IMR-90 (cell line): Measurements from ENCODE around the gene LTB4R. TPM values are rescaled to one million over a fixed set of nuclear protein-coding genes. Genes with fewer than 3 reads are reported as not detected.

ENCODE experiments used
- ATAC-seq: fragments of 200-7000 bp; cut with Tn5 transposase; 2 replicates; pipeline ENCODE4 v1.9.1; 2020; ENCODE audit warnings: low read depth, mild to moderate bottlenecking, moderate library complexity
- BruUV-seq: library from RNA; stranded (reverse); fragments of 400-500 nt; replicated peaks from 2 replicates; lab custom pipeline; 2021; lab: Mats Ljungman, UMichigan
- CTCF ChIA-PET: fragments of 300-600 bp; formaldehyde crosslinking; extraction: SDS; loops from one replicate; lab custom pipeline; 2021; ENCODE audit warnings: antibody characterized with exemption; lab: Yijun Ruan, JAX
- POLR2A ChIA-PET: fragments of 300-600 bp; sonication (Branson Sonifier 250); formaldehyde crosslinking; loops from one replicate; lab custom pipeline; 2022; ENCODE audit warnings: antibody characterized with exemption; ENCODE audit not compliant: unreplicated experiment; lab: Charles Lee
- DNase-seq: peaks from one replicate; pipeline ENCODE4 v3.0.0; 2013
- H2AFZ ChIP-seq: replicated peaks from 2 replicates; pipeline ENCODE3; 2013; ENCODE audit warnings: low read length, mild to moderate bottlenecking; ENCODE audit not compliant: poor library complexity
- H2AK5ac ChIP-seq: 2 replicates; pipeline ENCODE4 v1.6.1; 2013; ENCODE audit warnings: low read depth, low read length, inconsistent platforms
- H2AK9ac ChIP-seq: replicated peaks from 2 replicates; pipeline ENCODE3; 2013; ENCODE audit warnings: mild to moderate bottlenecking, low read depth, low read length, moderate library complexity; ENCODE audit not compliant: poor library complexity
- H2BK120ac ChIP-seq: 2 replicates; pipeline ENCODE4 v1.6.1; 2013; ENCODE audit warnings: low read depth, low read length, inconsistent platforms
- H2BK15ac ChIP-seq: 3 replicates; pipeline ENCODE4 v1.6.1; 2013; ENCODE audit warnings: low read depth, low read length, inconsistent platforms
- H2BK20ac ChIP-seq: 2 replicates; pipeline ENCODE4 v1.6.1; 2013; ENCODE audit warnings: low read depth, mild to moderate bottlenecking, inconsistent platforms, low read length, moderate library complexity
- H2BK5ac ChIP-seq: 2 replicates; pipeline ENCODE4 v1.6.1; 2013; ENCODE audit warnings: mild to moderate bottlenecking, low read depth, low read length, inconsistent platforms; ENCODE audit not compliant: poor library complexity, severe bottlenecking
- H3K14ac ChIP-seq: replicated peaks from 2 replicates; pipeline ENCODE4 v1.6.1; 2013; ENCODE audit warnings: low read depth, low read length, inconsistent platforms
- H3K18ac ChIP-seq: 2 replicates; pipeline ENCODE4 v1.6.1; 2013; ENCODE audit warnings: low read depth, low read length, control low read depth
- H3K23ac ChIP-seq: 2 replicates; pipeline ENCODE4 v1.6.1; 2013; ENCODE audit warnings: low read depth, low read length, inconsistent platforms
- H3K27ac ChIP-seq: 2 replicates; pipeline ENCODE4 v1.5.1; 2013; ENCODE audit warnings: mild to moderate bottlenecking, control low read depth, low read length; ENCODE audit not compliant: insufficient read depth
- H3K27me3 ChIP-seq: 2 replicates; pipeline ENCODE4 v1.6.1; 2013; ENCODE audit warnings: low read length; ENCODE audit not compliant: control insufficient read depth, insufficient read depth
- H3K36me3 ChIP-seq: 2 replicates; pipeline ENCODE4 v1.6.1; 2013; ENCODE audit warnings: low read length, mixed read lengths; ENCODE audit not compliant: control insufficient read depth, insufficient read depth
- H3K4ac ChIP-seq: 2 replicates; pipeline ENCODE4 v1.6.1; 2013; ENCODE audit warnings: low read depth, low read length, inconsistent platforms
- H3K4me1 ChIP-seq: 2 replicates; pipeline ENCODE4 v1.6.1; 2013; ENCODE audit warnings: low read length, mixed read lengths; ENCODE audit not compliant: control insufficient read depth, insufficient read depth
- H3K4me2 ChIP-seq: 2 replicates; pipeline ENCODE4 v1.6.1; 2013; ENCODE audit warnings: low read depth, mild to moderate bottlenecking, control low read depth, low read length, moderate library complexity
- H3K4me3 ChIP-seq: 2 replicates; pipeline ENCODE4 v1.5.1; 2013; ENCODE audit warnings: low read depth, mild to moderate bottlenecking, control low read depth, low read length, moderate library complexity; ENCODE audit not compliant: insufficient read depth
- H3K56ac ChIP-seq: 2 replicates; pipeline ENCODE4 v1.6.1; 2013; ENCODE audit warnings: low read length, inconsistent platforms; ENCODE audit not compliant: insufficient read depth; ENCODE audit errors: extremely low read depth
- H3K79me1 ChIP-seq, 2 experiments: 2 replicates each; pipeline ENCODE4 v1.6.1; 2013; ENCODE audit warnings: low read length in 2 of 2, inconsistent platforms in 1 of 2, low read depth in 1 of 2
- H3K9ac ChIP-seq: 2 replicates; pipeline ENCODE4 v1.6.1; 2013; ENCODE audit warnings: low read depth, low read length, control low read depth
- H3K9me1 ChIP-seq: 2 replicates; pipeline ENCODE4 v1.6.1; 2013; ENCODE audit warnings: low read length, inconsistent platforms; ENCODE audit not compliant: insufficient read depth
- H3K9me3 ChIP-seq: 2 replicates; pipeline ENCODE4 v1.6.1; 2013; ENCODE audit warnings: low read length; ENCODE audit not compliant: control insufficient read depth, insufficient read depth
- H4K20me1 ChIP-seq: 2 replicates; pipeline ENCODE4 v1.6.1; 2013; ENCODE audit warnings: low read length, inconsistent platforms; ENCODE audit not compliant: insufficient read depth
- H4K5ac ChIP-seq: 2 replicates; pipeline ENCODE4 v1.6.1; 2013; ENCODE audit warnings: mild to moderate bottlenecking, low read depth, low read length, control low read depth
- H4K8ac ChIP-seq, 2 experiments: 2 replicates each; pipeline ENCODE4 v1.6.1; 2013; ENCODE audit warnings: low read depth in 2 of 2, low read length in 2 of 2, control low read depth in 1 of 2, inconsistent platforms in 1 of 2
- H4K91ac ChIP-seq: 2 replicates; pipeline ENCODE4 v1.6.1; 2013; ENCODE audit warnings: low read depth, low read length, inconsistent platforms; ENCODE audit not compliant: insufficient read depth
- BHLHE40 ChIP-seq: fragments of 150-350 bp; IDR thresholded peaks from 2 replicates; pipeline ENCODE4 v1.6.1; 2016; ENCODE audit warnings: mild to moderate bottlenecking, low read depth, low read length
- CEBPB ChIP-seq: IDR thresholded peaks from 2 replicates; pipeline ENCODE4 v1.6.1; 2012; ENCODE audit warnings: low read depth, low read length, improper control_type of control experiment
- CHD1 ChIP-seq: IDR thresholded peaks from 2 replicates; pipeline ENCODE4 v1.6.1; 2012; ENCODE audit warnings: low read depth, low read length, improper control_type of control experiment
- ELK1 ChIP-seq: fragments of 150-350 bp; IDR thresholded peaks from 2 replicates; pipeline ENCODE4 v1.6.1; 2016; ENCODE audit warnings: low read depth, mild to moderate bottlenecking, low read length, moderate library complexity, borderline replicate concordance
- FOS ChIP-seq: fragments of 150-350 bp; IDR thresholded peaks from 2 replicates; pipeline ENCODE4 v1.6.1; 2016; ENCODE audit warnings: low read depth, low read length
- MAFK ChIP-seq: IDR thresholded peaks from 2 replicates; pipeline ENCODE4 v1.6.1; 2012; ENCODE audit warnings: low read depth, low read length, improper control_type of control experiment
- MAZ ChIP-seq: IDR thresholded peaks from 2 replicates; pipeline ENCODE4 v1.6.1; 2012; ENCODE audit warnings: low read depth, mild to moderate bottlenecking, low read length, improper control_type of control experiment, moderate library complexity, borderline replicate concordance
- MXI1 ChIP-seq: IDR thresholded peaks from 2 replicates; pipeline ENCODE4 v1.6.1; 2012; ENCODE audit warnings: low read depth, mild to moderate bottlenecking, low read length, moderate library complexity, borderline replicate concordance
- NFE2L2 ChIP-seq: fragments of 150-350 bp; IDR thresholded peaks from 2 replicates; pipeline ENCODE4 v1.6.1; 2016; ENCODE audit warnings: low read depth, mild to moderate bottlenecking, low read length
- POLR2A ChIP-seq: IDR thresholded peaks from 2 replicates; pipeline ENCODE4 v1.6.1; 2012; ENCODE audit warnings: mild to moderate bottlenecking, low read depth, low read length
- RAD21 ChIP-seq: IDR thresholded peaks from 2 replicates; pipeline ENCODE4 v1.6.1; 2012; ENCODE audit warnings: low read length, improper control_type of control experiment
- RCOR1 ChIP-seq: IDR thresholded peaks from 2 replicates; pipeline ENCODE4 v1.6.1; 2012; ENCODE audit warnings: mild to moderate bottlenecking, low read length, improper control_type of control experiment; ENCODE audit not compliant: insufficient replicate concordance
- RFX5 ChIP-seq: IDR thresholded peaks from 2 replicates; pipeline ENCODE4 v1.8.0; 2012; ENCODE audit warnings: low read depth, mild to moderate bottlenecking, low read length, moderate library complexity
- SMC3 ChIP-seq: fragments of 150-350 bp; IDR thresholded peaks from 2 replicates; pipeline ENCODE4 v1.6.1; 2016; ENCODE audit warnings: low read depth, mild to moderate bottlenecking, antibody characterized with exemption, low read length, moderate library complexity
- USF2 ChIP-seq: fragments of 150-350 bp; IDR thresholded peaks from 2 replicates; pipeline ENCODE4 v1.6.1; 2017; ENCODE audit warnings: mild to moderate bottlenecking, antibody characterized with exemption, low read length, low read depth
- WGBS, 2 experiments: methylation state at CpG; one replicate each; pipeline versions ENCODE4 v1.1.5 to v1.1.7; 2013; ENCODE audit warnings: missing lambda C conversion rate in 2 of 2; ENCODE audit not compliant: insufficient read length in 1 of 2; ENCODE audit errors: extremely low coverage in 2 of 2; 5-methylcytosine and 5-hydroxymethylcytosine counted together
- dilution Hi-C: fragments of 300-500 bp; cut with HindIII; formaldehyde crosslinking; loops from one replicate; pipeline ENCODE4 v1.14.3; 2018; ENCODE audit warnings: low sequenced_read_pairs; ENCODE audit not compliant: unreplicated experiment
- in situ Hi-C: fragments of 300-500 bp; cut with MboI; formaldehyde crosslinking; loops from 3 replicates; pipeline ENCODE4 v1.14.3; 2019; ENCODE audit warnings: low sequenced_read_pairs, inconsistent platforms, mixed read lengths
- intact Hi-C: fragments of 100-400 bp; cut with micrococcal nuclease; formaldehyde crosslinking; loops from 2 replicates; pipeline ENCODE4 v1.10.0; 2022
- polyA plus RNA-seq, 3 experiments: library from polyadenylated mRNA; depleted of rRNA; stranded (reverse); fragments of >200 nt; gene quantifications; 2 replicates each; pipeline ENCODE4 v1.2.3, GENCODE V29; 2012; ENCODE audit warnings: low replicate concordance in 1 of 3
- total RNA-seq: library from RNA; depleted of rRNA; stranded (reverse); fragments of >200 nt; gene quantifications from 2 replicates; pipeline ENCODE4 v1.2.3, GENCODE V29; 2012

Gene LTB4R
- total and polyA plus RNA-seq, 2 of the 4 experiments (the other 2 are of a cell fraction): 0.18 to 2.3 TPM

GRCh38 chr14:24278424-24278823, 32.9 kb upstream of the LTB4R start:
- Histone ChIP-seq H2BK15ac (no peak overlapping the region), H2AFZ (no peak overlapping the region), H3K4ac (no peak overlapping the region), H3K9me3 (no peaks in the 10 kb centered on the region), H2AK9ac (no peak overlapping the region), H2AK5ac (no peak overlapping the region), H4K5ac (no peak overlapping the region), H3K4me1 (no peaks in the 10 kb centered on the region; the same call in 1 of the 2 replicates), H2BK20ac (no peak overlapping the region), H3K18ac (no peak overlapping the region), H3K9me1 (no peaks in the 10 kb centered on the region; the same call in 1 of the 2 replicates), H2BK5ac (no peak overlapping the region), H3K23ac (no peak overlapping the region), H4K20me1 (no peaks in the 10 kb centered on the region), H3K36me3 (no peaks in the 10 kb centered on the region), H3K27me3 (no peaks in the 10 kb centered on the region), H3K4me3 (no peak overlapping the region), H4K8ac (no peak overlapping the region), H2BK120ac (no peak overlapping the region), H3K79me1 (peaks cover 3 to 13% of the 10 kb centered on the region in 2 experiments), H3K56ac (no peak overlapping the region), H3K9ac (no peak overlapping the region), H4K91ac (no peak overlapping the region), H3K27ac (no peak overlapping the region), H3K4me2 (no peak overlapping the region), H3K14ac (no peak overlapping the region)
- in situ Hi-C loops: no loop called here
- no peak for TF ChIP-seq MXI1
- TF ChIP-seq FOS: no peak
- TF ChIP-seq RFX5: no peak
- TF ChIP-seq RAD21: no peak
- no peak for TF ChIP-seq CEBPB
- TF ChIP-seq CHD1: no peak
- no peak for TF ChIP-seq RCOR1
- TF ChIP-seq BHLHE40: no peak
- TF ChIP-seq ELK1: no peak
- no peak for TF ChIP-seq NFE2L2
- no peak for TF ChIP-seq MAZ
- no peak for TF ChIP-seq POLR2A
- no peak for TF ChIP-seq MAFK
- no peak for TF ChIP-seq USF2
- no peak for TF ChIP-seq SMC3
- dilution Hi-C loops: no loop called here
- ChIA-PET CTCF (no interaction called here), POLR2A (no interaction called here)
- WGBS, 2 experiments: 100% methylated on average over 1 of the region's 5 CpGs; no CpG with 5 or more reads in 1 of the 2 experiments
- intact Hi-C loops: no loop called here
- ATAC-seq: no peak
- DNase-seq: no peak
- no TSS peak for BruUV-seq
